Karpas-422 (cell line): ENCODE measurements around the gene SNX10. TPM values are rescaled to one million over a fixed set of nuclear protein-coding genes. Genes with fewer than 3 reads are reported as not detected.

Source experiments
- DNase-seq: peaks from one replicate; pipeline ENCODE4 v3.0.0-alpha.2; 2015
- H2AFZ ChIP-seq: fragments of 200-600 bp; sonication (generic); 2 replicates; pipeline ENCODE4 v1.6.1; 2014; ENCODE audit warnings: antibody characterized with exemption, low read length, mixed read lengths
- H3K27ac ChIP-seq: fragments of 200-600 bp; sonication (generic); 2 replicates; pipeline ENCODE4 v1.5.1; 2014; ENCODE audit warnings: mild to moderate bottlenecking, low read length, moderate library complexity
- H3K27me3 ChIP-seq: fragments of 200-600 bp; sonication (generic); 2 replicates; pipeline ENCODE4 v1.6.1; 2014; ENCODE audit warnings: low read length, mixed read lengths
- H3K36me3 ChIP-seq: fragments of 200-600 bp; sonication (generic); 2 replicates; pipeline ENCODE4 v1.6.1; 2014; ENCODE audit warnings: low read length, mixed read lengths; ENCODE audit not compliant: insufficient read depth
- H3K4me1 ChIP-seq: fragments of 200-600 bp; sonication (generic); 2 replicates; pipeline ENCODE4 v1.6.1; 2014; ENCODE audit warnings: mild to moderate bottlenecking, low read length, mixed read lengths
- H3K4me2 ChIP-seq: fragments of 200-600 bp; sonication (generic); 2 replicates; pipeline ENCODE4 v1.6.1; 2014; ENCODE audit warnings: low read length, low read depth, mild to moderate bottlenecking; ENCODE audit not compliant: poor library complexity, severe bottlenecking
- H3K4me3 ChIP-seq: fragments of 200-600 bp; sonication (generic); 2 replicates; pipeline ENCODE4 v1.5.1; 2014; ENCODE audit warnings: mild to moderate bottlenecking, antibody characterized with exemption, low read length, mixed read lengths
- H3K79me2 ChIP-seq: fragments of 200-600 bp; sonication (generic); 2 replicates; pipeline ENCODE4 v1.6.1; 2014; ENCODE audit warnings: mild to moderate bottlenecking, low read length, mixed read lengths
- H3K9ac ChIP-seq: fragments of 200-600 bp; sonication (generic); 2 replicates; pipeline ENCODE4 v1.6.0; 2014; ENCODE audit warnings: low read length
- H3K9me2 ChIP-seq: fragments of 200-600 bp; sonication (generic), shearing (Covaris generic); replicated peaks from 2 replicates; pipeline ENCODE4 v1.6.0; 2014; ENCODE audit warnings: mild to moderate bottlenecking, low read length, moderate library complexity; ENCODE audit not compliant: insufficient read depth
- H3K9me3 ChIP-seq: fragments of 300-700, 200-600 bp; sonication (generic); 2 replicates; pipeline ENCODE4 v1.6.1; 2014; ENCODE audit warnings: low read length, mixed read lengths
- H4K20me1 ChIP-seq: fragments of 200-600 bp; sonication (generic); 2 replicates; pipeline ENCODE4 v1.6.1; 2014; ENCODE audit warnings: mild to moderate bottlenecking, antibody characterized with exemption, low read length, low read depth; ENCODE audit not compliant: insufficient read depth
- total RNA-seq: library from RNA; depleted of rRNA; stranded (reverse); fragments of >200 nt; shearing (Covaris generic); gene quantifications from 2 replicates; pipeline ENCODE4 v1.2.3, GENCODE V29; 2014; ENCODE audit warnings: low replicate concordance

SNX10 gene
- total RNA-seq, 1 experiment from 2014 or later: 24.2 TPM

DNA sequence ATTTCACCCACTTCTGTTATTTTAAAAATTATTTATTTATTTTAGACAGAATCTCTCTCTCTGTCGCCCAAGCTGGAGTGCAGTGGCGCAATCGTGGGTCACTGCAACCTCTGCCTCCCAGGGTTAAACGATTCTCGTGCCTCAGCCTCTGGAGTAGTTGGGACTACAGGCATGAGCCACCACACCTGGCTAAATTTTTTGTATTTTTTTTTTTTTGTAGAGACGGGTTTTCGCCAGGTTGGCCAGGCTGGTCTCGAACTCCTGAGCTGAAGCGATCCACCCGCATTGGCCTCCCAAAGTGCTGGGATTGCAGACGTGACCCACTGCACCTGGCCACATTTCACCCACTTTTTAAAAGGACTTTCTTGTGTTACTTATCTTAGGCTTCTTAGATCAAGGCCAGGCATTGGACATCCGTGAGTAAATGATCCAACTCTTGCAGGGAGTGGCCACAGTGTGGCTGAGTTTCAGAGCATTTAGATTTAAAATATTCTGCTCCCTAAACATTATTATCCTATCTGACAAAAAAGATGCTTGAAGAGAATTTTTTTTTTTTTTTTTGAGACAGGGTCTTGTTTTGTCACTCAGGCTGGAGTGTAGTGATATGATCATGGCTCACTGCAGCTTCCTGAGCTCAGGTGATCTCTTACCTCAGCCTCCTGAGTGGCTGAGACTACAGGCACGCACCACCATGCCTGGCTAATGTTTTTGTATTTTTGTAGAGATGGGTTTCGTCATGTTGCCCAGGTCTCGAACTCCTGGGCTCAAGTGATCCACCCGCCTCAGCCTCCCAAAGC is 14.4 kb downstream of the SNX10 start:
- H3K9me2 ChIP-seq: no peaks in the 10 kb centered on the region
- H3K9me3 ChIP-seq: no peaks in the 10 kb centered on the region
- no peak overlapping the region for H3K4me3 ChIP-seq
- no peak overlapping the region for H3K9ac ChIP-seq
- H4K20me1 ChIP-seq: no peaks in the 10 kb centered on the region
- H3K4me2 ChIP-seq: no peak overlapping the region
- H3K4me1 ChIP-seq: peaks cover 10% of the 10 kb centered on the region
- H3K36me3 ChIP-seq: no peaks in the 10 kb centered on the region
- 0 out of 2 replicates have a peak, but pooled peaks cover 7% of the 10 kb centered on the region for H3K79me2 ChIP-seq
- H3K27me3 ChIP-seq: no peaks in the 10 kb centered on the region
- DNase-seq: peak; percentile 6
- H3K27ac ChIP-seq: no peak overlapping the region
- no peak overlapping the region for H2AFZ ChIP-seq

DNA sequence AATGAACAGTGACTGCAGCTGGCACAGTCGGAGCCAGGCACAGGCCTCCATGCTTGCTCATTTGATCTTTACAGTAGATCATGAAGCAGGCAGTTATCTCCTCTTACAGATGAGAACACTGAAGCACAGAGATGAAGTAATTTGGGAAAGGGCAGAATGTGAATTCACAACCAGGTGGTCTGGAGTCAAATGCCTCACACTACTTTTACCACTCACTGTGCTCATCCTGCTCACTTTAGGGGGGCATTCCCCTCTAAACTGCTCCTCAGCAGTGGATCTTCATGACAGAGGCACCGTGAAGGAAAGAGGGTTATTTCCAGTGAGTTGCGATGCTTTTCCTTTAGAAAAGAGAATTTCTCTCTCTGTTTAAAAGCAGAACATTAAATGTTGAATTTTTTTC is 15.1 kb downstream of the SNX10 start:
- no peak overlapping the region for H3K4me3 ChIP-seq
- peak; percentile 24 for DNase-seq
- 0 out of 2 replicates have a peak, but pooled peaks cover 7% of the 10 kb centered on the region for H3K79me2 ChIP-seq

DNA sequence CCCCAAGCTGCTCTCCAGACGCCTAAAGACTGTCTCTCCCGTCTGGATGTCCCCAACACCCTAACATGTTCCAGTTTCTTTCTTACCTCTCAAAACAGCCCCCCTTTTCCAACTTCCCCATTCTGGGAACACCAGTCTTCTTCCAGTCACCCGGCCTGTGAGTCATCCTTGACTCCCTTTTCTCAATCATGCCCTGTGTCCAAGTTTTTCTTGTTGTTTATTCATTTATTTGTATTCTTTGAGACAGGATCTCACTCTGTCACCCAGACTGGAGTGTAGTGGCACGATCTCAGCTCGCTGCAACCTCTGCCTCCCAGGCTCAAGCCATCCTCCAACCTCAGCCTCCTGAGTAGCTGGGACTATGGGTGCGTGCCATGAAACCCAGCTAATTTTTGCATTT is 15.6 kb downstream of the SNX10 start:
- Histone ChIP-seq H2AFZ (no peak overlapping the region), H3K36me3 (no peaks in the 10 kb centered on the region), H3K27ac (no peak overlapping the region), H3K9me3 (no peaks in the 10 kb centered on the region), H3K4me3 (no peak overlapping the region), H3K9ac (no peak overlapping the region), H3K4me2 (no peak overlapping the region), H4K20me1 (no peaks in the 10 kb centered on the region), H3K79me2 (0 out of 2 replicates have a peak, but pooled peaks cover 7% of the 10 kb centered on the region), H3K4me1 (peaks cover 10% of the 10 kb centered on the region), H3K27me3 (no peaks in the 10 kb centered on the region), H3K9me2 (no peaks in the 10 kb centered on the region)
- no peak for DNase-seq

More for the DNA sequence above, 15.1 kb downstream of the SNX10 start:
- Histone ChIP-seq H3K36me3 (no peaks in the 10 kb centered on the region), H3K27me3 (no peaks in the 10 kb centered on the region), H2AFZ (no peak overlapping the region), H3K4me1 (peaks cover 10% of the 10 kb centered on the region), H3K4me2 (no peak overlapping the region), H3K9me2 (no peaks in the 10 kb centered on the region), H3K27ac (no peak overlapping the region), H3K9me3 (no peaks in the 10 kb centered on the region), H3K9ac (no peak overlapping the region), H4K20me1 (no peaks in the 10 kb centered on the region)

DNA sequence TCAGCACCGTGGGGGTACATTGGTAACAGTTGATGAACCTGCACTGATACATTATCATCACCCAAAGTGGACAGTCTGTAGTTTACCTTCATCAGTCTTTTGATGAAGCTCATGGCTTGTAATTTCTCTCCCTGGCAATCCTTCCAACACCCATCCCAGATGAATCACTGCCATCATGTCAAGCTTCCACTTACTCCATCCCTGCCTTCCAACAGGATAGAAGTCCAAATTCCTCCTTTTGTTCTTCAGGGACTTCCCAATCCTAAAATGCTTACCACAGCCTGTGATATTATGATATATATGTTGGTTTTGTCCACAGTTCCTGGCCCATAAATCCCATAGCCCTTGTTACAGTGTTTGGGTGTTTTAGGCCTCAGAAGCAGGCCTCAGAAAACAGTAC is 16.1 kb downstream of the SNX10 start:
- H3K36me3 ChIP-seq: no peaks in the 10 kb centered on the region
- no peak overlapping the region for H2AFZ ChIP-seq
- peaks cover 10% of the 10 kb centered on the region for H3K4me1 ChIP-seq
- H3K27ac ChIP-seq: no peak overlapping the region
- no peaks in the 10 kb centered on the region for H3K27me3 ChIP-seq
- H3K9me2 ChIP-seq: no peaks in the 10 kb centered on the region
- no peak overlapping the region for H3K4me3 ChIP-seq
- H4K20me1 ChIP-seq: no peaks in the 10 kb centered on the region
- H3K9ac ChIP-seq: no peak overlapping the region
- DNase-seq: no peak
- H3K79me2 ChIP-seq: peaks cover 8% of the 10 kb centered on the region; the same call in 1 of the 2 replicates
- H3K9me3 ChIP-seq: no peaks in the 10 kb centered on the region
- no peak overlapping the region for H3K4me2 ChIP-seq

DNA sequence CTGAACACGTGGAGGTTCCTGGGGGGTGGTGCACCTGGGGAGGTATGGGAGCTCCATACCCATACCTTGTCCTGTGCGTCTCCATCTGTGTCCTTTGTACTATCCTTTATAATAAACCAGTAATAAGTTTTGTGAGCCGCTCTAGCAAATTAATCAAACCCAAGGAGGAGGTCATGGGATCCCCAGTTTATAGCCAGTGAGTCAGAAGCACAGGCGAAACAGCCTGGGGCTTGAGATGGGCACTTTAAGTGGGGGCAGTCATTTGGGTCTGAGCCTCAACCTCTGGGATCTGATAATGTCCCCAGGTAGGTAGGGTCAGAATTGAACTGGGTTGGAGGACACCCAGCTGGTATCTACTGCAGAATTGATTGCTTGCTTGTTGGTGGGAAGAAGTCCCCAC is 16.9 kb downstream of the SNX10 start:
- no peak for DNase-seq
- no peak overlapping the region for H3K4me3 ChIP-seq
- no peak overlapping the region for H3K27ac ChIP-seq
- H3K79me2 ChIP-seq: peaks cover 13% of the 10 kb centered on the region; the same call in 1 of the 2 replicates
- no peaks in the 10 kb centered on the region for H3K9me3 ChIP-seq
- no peak overlapping the region for H2AFZ ChIP-seq
- no peak overlapping the region for H3K4me2 ChIP-seq
- no peaks in the 10 kb centered on the region for H3K9me2 ChIP-seq
- peaks cover 3% of the 10 kb centered on the region for H3K4me1 ChIP-seq
- H3K9ac ChIP-seq: no peak overlapping the region
- no peaks in the 10 kb centered on the region for H3K27me3 ChIP-seq
- H4K20me1 ChIP-seq: no peaks in the 10 kb centered on the region
- H3K36me3 ChIP-seq: no peaks in the 10 kb centered on the region

DNA sequence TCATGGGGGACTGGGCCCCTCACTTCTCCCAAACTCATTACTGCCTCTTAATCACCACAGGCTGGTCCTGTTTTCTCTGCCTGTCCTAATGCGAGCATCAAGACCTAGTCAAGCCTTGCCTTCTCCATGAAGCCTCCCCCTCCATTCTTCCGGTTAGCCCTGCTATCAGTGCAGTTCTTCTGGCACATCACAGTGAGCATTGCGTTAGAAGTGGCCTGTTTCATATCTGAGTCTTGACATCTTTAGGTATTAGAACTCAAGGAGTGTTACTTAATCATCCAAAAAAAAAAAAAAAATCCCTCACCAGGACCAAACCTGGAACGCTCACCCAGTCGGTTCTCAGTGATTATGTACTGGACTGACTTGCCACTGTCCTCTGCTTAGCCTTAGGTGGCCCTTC is 17.4 kb downstream of the SNX10 start:
- Histone ChIP-seq H3K27ac (no peak overlapping the region), H2AFZ (no peak overlapping the region)

DNA sequence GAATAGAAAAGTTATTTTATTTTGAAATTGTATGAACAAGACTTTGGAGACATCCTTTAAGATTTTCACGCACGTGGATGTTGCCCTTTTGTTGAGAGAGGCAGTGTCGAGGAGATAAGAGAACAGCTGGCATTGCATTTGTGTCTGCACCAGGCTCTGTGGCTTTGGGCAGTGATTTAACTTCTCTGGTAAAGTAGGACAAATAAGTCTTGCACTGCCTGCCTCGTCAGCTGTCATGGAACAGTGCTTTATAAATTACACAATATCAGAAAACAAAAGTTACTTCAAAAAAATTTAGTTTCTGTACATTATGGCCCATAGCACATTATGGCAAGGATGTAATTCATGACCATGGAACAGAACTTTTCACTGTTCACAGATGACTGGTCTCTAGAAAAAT is 20.1 kb downstream of the SNX10 start:
- Histone ChIP-seq H4K20me1 (no peaks in the 10 kb centered on the region), H3K9me3 (no peaks in the 10 kb centered on the region), H3K27ac (no peak overlapping the region), H3K27me3 (no peaks in the 10 kb centered on the region), H3K79me2 (peaks cover 14% of the 10 kb centered on the region; the same call in 1 of the 2 replicates), H3K4me2 (no peak overlapping the region), H2AFZ (no peak overlapping the region), H3K4me1 (peaks cover 13% of the 10 kb centered on the region), H3K36me3 (no peaks in the 10 kb centered on the region), H3K9ac (no peak overlapping the region), H3K9me2 (no peaks in the 10 kb centered on the region), H3K4me3 (no peak overlapping the region)
- DNase-seq: no peak

More for the DNA sequence above, 17.4 kb downstream of the SNX10 start:
- Histone ChIP-seq H3K36me3 (no peaks in the 10 kb centered on the region), H3K9me3 (no peaks in the 10 kb centered on the region), H3K4me2 (no peak overlapping the region), H3K9me2 (no peaks in the 10 kb centered on the region), H3K4me1 (peaks cover 2% of the 10 kb centered on the region), H3K79me2 (peaks cover 13% of the 10 kb centered on the region; the same call in 1 of the 2 replicates), H3K4me3 (no peak overlapping the region), H3K9ac (no peak overlapping the region), H3K27me3 (no peaks in the 10 kb centered on the region), H4K20me1 (no peaks in the 10 kb centered on the region)
- DNase-seq: no peak

DNA sequence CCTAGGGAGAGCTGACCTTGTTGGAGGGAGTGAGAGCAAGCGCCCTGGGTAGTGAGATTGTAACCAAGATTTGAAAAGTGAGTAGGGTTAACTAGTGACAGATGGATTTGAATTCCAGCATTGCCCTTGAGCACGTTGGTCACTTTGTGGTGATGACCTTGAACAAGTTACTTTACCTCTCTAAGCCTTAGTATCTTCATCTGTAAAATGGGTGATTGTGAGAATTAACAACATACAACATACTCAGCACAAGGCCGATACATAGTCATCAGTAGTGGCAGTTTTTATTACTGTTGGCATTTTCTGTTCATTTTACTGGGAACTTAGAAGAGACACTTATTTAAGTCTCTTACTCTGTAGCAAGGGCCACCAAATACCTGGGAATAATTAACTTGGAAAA is 25.5 kb downstream of the SNX10 start:
- no peaks in the 10 kb centered on the region for H3K9me2 ChIP-seq
- no peak overlapping the region for H3K4me3 ChIP-seq
- no peak overlapping the region for H2AFZ ChIP-seq
- H3K27ac ChIP-seq: no peak overlapping the region
- H3K4me2 ChIP-seq: no peak overlapping the region
- peaks cover 35% of the 10 kb centered on the region for H3K79me2 ChIP-seq
- H3K27me3 ChIP-seq: no peaks in the 10 kb centered on the region
- H4K20me1 ChIP-seq: no peaks in the 10 kb centered on the region
- no peak for DNase-seq
- no peaks in the 10 kb centered on the region for H3K36me3 ChIP-seq
- H3K4me1 ChIP-seq: peaks cover 21% of the 10 kb centered on the region
- no peak overlapping the region for H3K9ac ChIP-seq
- H3K9me3 ChIP-seq: no peaks in the 10 kb centered on the region
